K562 (cell line): ENCODE data around the gene AZGP1. TPM values are rescaled to one million over a fixed set of nuclear protein-coding genes. Genes with fewer than 3 reads are reported as not detected.

Source experiments
- ATAC-seq: fragments of 200-7000 bp; cut with Tn5 transposase; 3 replicates; pipeline ENCODE4 v1.9.1; 2020; ENCODE audit warnings: moderate library complexity
- BruUV-seq: library from RNA; stranded (reverse); fragments of 400-500 nt; replicated peaks from 2 replicates; lab custom pipeline; 2021; lab: Mats Ljungman, UMichigan
- CTCF ChIA-PET: fragments of 300-600 bp; formaldehyde crosslinking; extraction: SDS; loops from one replicate; lab custom pipeline; 2021; ENCODE audit warnings: low intra/inter-chr PET ratio; lab: Yijun Ruan, JAX
- POLR2A ChIA-PET: fragments of 300-600, 350-650 bp; sonication (Branson Sonifier 250); formaldehyde crosslinking; extraction: SDS; loops from one replicate; lab custom pipeline; 2021; ENCODE audit warnings: antibody characterized with exemption, inconsistent platforms; lab: Yijun Ruan, JAX
- DNase-seq, 4 experiments: peaks; one replicate each; pipeline versions ENCODE4 v3.0.0 to v3.0.0-alpha.2; 2011 to 2018; ENCODE audit warnings: low spot score in 3 of 4, mixed read lengths in 3 of 4; ENCODE audit errors: extremely low read depth in 1 of 4
- FAIRE-seq: peaks from 2 replicates; lab custom pipeline; 2011; peaks lifted over from hg19 to GRCh38; lab: Jason Lieb, UNC
- H2AFZ ChIP-seq: 2 replicates; pipeline ENCODE4 v1.6.0; 2011; ENCODE audit warnings: low read depth, low read length, control low read depth, inconsistent platforms
- H3K27ac ChIP-seq: fragments of 200-600 bp; 3 replicates; pipeline ENCODE4 v1.8.0; 2011; ENCODE audit warnings: low read depth, mild to moderate bottlenecking, control low read depth, inconsistent platforms, low read length, moderate library complexity, mixed read lengths; ENCODE audit errors: extremely low read depth
- H3K27me3 ChIP-seq, 2 experiments: fragments of 300-600 bp in 1 of 2; 2 replicates in 1 of 2; 3 replicates in 1 of 2; pipeline versions ENCODE4 v1.6.0 to v1.8.0; 2011; ENCODE audit warnings: inconsistent platforms in 2 of 2, low read length in 2 of 2, mild to moderate bottlenecking in 1 of 2, mixed read lengths in 1 of 2, moderate library complexity in 1 of 2; ENCODE audit not compliant: control insufficient read depth in 2 of 2, insufficient read depth in 2 of 2
- H3K36me3 ChIP-seq: fragments of 300-600 bp; 3 replicates; pipeline ENCODE4 v1.8.0; 2011; ENCODE audit warnings: mild to moderate bottlenecking, low read length, inconsistent platforms; ENCODE audit not compliant: control insufficient read depth, insufficient read depth
- H3K4me1 ChIP-seq, 2 experiments: fragments of 200-600 bp in 1 of 2; replicated peaks in 1 of 2; 2 replicates in 1 of 2; 3 replicates in 1 of 2; pipeline versions ENCODE4 v1.5.1 to v1.8.0; 2011; ENCODE audit warnings: inconsistent platforms in 2 of 2, low read length in 2 of 2, mild to moderate bottlenecking in 1 of 2, mixed read lengths in 1 of 2, moderate library complexity in 1 of 2; ENCODE audit not compliant: control insufficient read depth in 2 of 2, insufficient read depth in 2 of 2
- H3K4me2 ChIP-seq: 2 replicates; pipeline ENCODE4 v1.6.1; 2011; ENCODE audit warnings: low read length, control low read depth, inconsistent platforms, mixed read lengths; ENCODE audit not compliant: insufficient read depth
- H3K4me3 ChIP-seq: fragments of 200-600 bp; sonication (generic), shearing (Covaris generic); 2 replicates; pipeline ENCODE4 v1.5.1; 2016; ENCODE audit warnings: control low read depth, inconsistent platforms
- H3K79me2 ChIP-seq: fragments of 200-600 bp; 3 replicates; pipeline ENCODE4 v1.8.0; 2011; ENCODE audit warnings: low read length, inconsistent platforms; ENCODE audit not compliant: control insufficient read depth, insufficient read depth
- H3K9ac ChIP-seq, 2 experiments: 2 replicates each; pipeline versions ENCODE4 v1.6.0 to v1.6.1; 2011; ENCODE audit warnings: low read depth in 2 of 2, low read length in 2 of 2, control low read depth in 1 of 2, inconsistent platforms in 1 of 2, mild to moderate bottlenecking in 1 of 2, mixed read lengths in 1 of 2; ENCODE audit not compliant: insufficient read depth in 1 of 2
- H3K9me1 ChIP-seq: one replicate; pipeline ENCODE4 v1.6.0; 2011; ENCODE audit warnings: inconsistent platforms, mild to moderate bottlenecking, low read length, moderate library complexity; ENCODE audit not compliant: control insufficient read depth, insufficient read depth
- H3K9me3 ChIP-seq: replicated peaks from 2 replicates; pipeline ENCODE4 v1.5.1; 2011; ENCODE audit warnings: low read depth, low read length, inconsistent platforms; ENCODE audit not compliant: control insufficient read depth, insufficient read depth
- H4K20me1 ChIP-seq: replicated peaks from 2 replicates; pipeline ENCODE4 v1.6.1; 2011; ENCODE audit warnings: low read length, inconsistent platforms, mixed read lengths; ENCODE audit not compliant: control insufficient read depth, insufficient read depth
- CXXC5 ChIP-seq: fragments of 250-450 bp; sonication (Bioruptor Pico); IDR thresholded peaks from 2 replicates; pipeline ENCODE4 v1.8.0; 2022; ENCODE audit warnings: inconsistent platforms, mild to moderate bottlenecking, moderate library complexity
- EP400 ChIP-seq: fragments of 450-650 bp; IDR thresholded peaks from 2 replicates; pipeline ENCODE4 v1.6.1; 2017; ENCODE audit warnings: antibody characterized with exemption, mild to moderate bottlenecking, moderate library complexity
- ETV5 ChIP-seq: sonication (generic); formaldehyde crosslinking; IDR thresholded peaks from 2 replicates; pipeline ENCODE4 v1.4.0; 2020; ENCODE audit warnings: low read depth, mild to moderate bottlenecking, missing genetic modification reagents
- KLF10 ChIP-seq: fragments of 250-450 bp; sonication (Bioruptor Pico); IDR thresholded peaks from 2 replicates; pipeline ENCODE4 v1.6.1; 2021; ENCODE audit warnings: matching md5 sums
- MYNN ChIP-seq, 2 experiments: sonication (generic); formaldehyde crosslinking in 1 of 2; IDR thresholded peaks; 2 replicates each; pipeline versions ENCODE4 v1.5.0 to v1.6.1; 2016 to 2020; ENCODE audit warnings: antibody characterized with exemption in 1 of 2, missing genetic modification reagents in 1 of 2
- POLR2B ChIP-seq: fragments of 450-650 bp; IDR thresholded peaks from 2 replicates; pipeline ENCODE4 v1.6.1; 2018; ENCODE audit warnings: low read depth; ENCODE audit not compliant: partially characterized antibody
- SMARCC2 ChIP-seq: fragments of 450-650 bp; IDR thresholded peaks from 2 replicates; pipeline ENCODE4 v1.6.1; 2017; ENCODE audit warnings: antibody characterized with exemption, moderate library complexity, mild to moderate bottlenecking, low read depth
- WHSC1 ChIP-seq: IDR thresholded peaks from one replicate; pipeline ENCODE4 v1.6.1; 2012; ENCODE audit warnings: low read length, control low read depth, inconsistent platforms
- ZBTB1 ChIP-seq: sonication (generic); formaldehyde crosslinking; IDR thresholded peaks from 2 replicates; pipeline ENCODE4 v1.8.1; 2023; ENCODE audit warnings: missing genetic modification reagents, low read depth, mild to moderate bottlenecking, borderline replicate concordance
- ZNF76 ChIP-seq: fragments of 250-450 bp; sonication (Bioruptor Pico); IDR thresholded peaks from 2 replicates; pipeline ENCODE4 v1.4.0; 2020; ENCODE audit warnings: mild to moderate bottlenecking, moderate library complexity, borderline replicate concordance
- WGBS: fragments of 100-300 bp; shearing (Covaris generic); methylation state at CpG from one replicate; pipeline ENCODE4 v1.1.6; 2016; ENCODE audit warnings: low coverage, mixed read lengths; ENCODE audit not compliant: insufficient coverage; ENCODE audit errors: missing lambda C conversion rate; 5-methylcytosine and 5-hydroxymethylcytosine counted together
- in situ Hi-C: fragments of 300-500 bp; cut with MboI; formaldehyde crosslinking; loops from 4 replicates; pipeline ENCODE4 v1.15.0; 2018; ENCODE audit warnings: inconsistent platforms, mixed read lengths
- intact Hi-C: fragments of 100-400 bp; cut with micrococcal nuclease; formaldehyde crosslinking; loops from 2 replicates; pipeline ENCODE4 v1.14.2; 2022
- polyA plus RNA-seq, 8 experiments: library from polyadenylated mRNA; depleted of rRNA in 4 of 8; stranded (reverse) in 5 of 8; unstranded in 3 of 8; fragments of >200 nt; fragmentation: Nextera tagmentation in 2 of 8; fragmentation: Illumina TruSeq in 1 of 8; extraction: Ambion mirVana in 2 of 8; extraction: Trizol in 1 of 8; gene quantifications; 2 replicates each; pipeline versions ENCODE4 v1.2.1 to v1.2.3, GENCODE V29; 2011 to 2014; ENCODE audit warnings: inconsistent platforms in 1 of 8, missing spikeins in 1 of 8
- total RNA-seq, 7 experiments: library from RNA; depleted of rRNA in 6 of 7; stranded (reverse); fragments of >200 nt in 6 of 7; fragmentation: Illumina TruSeq in 2 of 7; extraction: Trizol in 2 of 7; gene quantifications; 2 replicates each; pipeline versions ENCODE4 v1.2.1 to v1.2.3, GENCODE V29; 2011 to 2021; ENCODE audit warnings: low replicate concordance in 1 of 7

AZGP1 gene
- total and polyA plus RNA-seq, 9 of the 15 experiments (the other 6 are each of a cell fraction or from before 2014, with no cell fraction given), result 0.18 to 0.53 TPM; not detected in 7

GRCh38 chr7:100019908-100020307 lies 44.1 kb upstream of the AZGP1 start:
- Histone ChIP-seq H3K27me3 (no peaks in the 10 kb centered on the region), H3K4me1 (peaks cover 9 to 12% of the 10 kb centered on the region in 2 experiments; a peak in 3 of 5 replicates), H3K9me3 (no peaks in the 10 kb centered on the region), H4K20me1 (peaks cover 17% of the 10 kb centered on the region), H3K27ac (no peak overlapping the region), H3K9ac (no peak overlapping the region), H3K4me2 (no peak overlapping the region), H3K9me1 (no peaks in the 10 kb centered on the region), H3K4me3 (no peak overlapping the region), H3K36me3 (peaks cover 58% of the 10 kb centered on the region), H3K79me2 (peaks cover 69% of the 10 kb centered on the region), H2AFZ (no peak overlapping the region)
- no peak for TF ChIP-seq ZNF76
- no peak for TF ChIP-seq SMARCC2
- TF ChIP-seq ETV5 (CRISPR knock-in tag), result no peak
- no peak for TF ChIP-seq WHSC1
- no peak for TF ChIP-seq ZBTB1 (CRISPR knock-in tag)
- no peak for TF ChIP-seq EP400
- TF ChIP-seq KLF10 (CRISPR knock-in tag), result no peak
- peak; percentile 34; the same call in 1 of the 2 replicates for TF ChIP-seq MYNN (IDR thresholded peaks at IDR 0.05)
- no peak for TF ChIP-seq MYNN (CRISPR knock-in tag; IDR thresholded peaks at IDR 0.05)
- TF ChIP-seq POLR2B, result peak; percentile 12
- no peak for TF ChIP-seq CXXC5 (CRISPR knock-in tag)
- DNase-seq (no peak), ATAC-seq (no peak), FAIRE-seq (no peak)
- in situ Hi-C loops (no loop called here), intact Hi-C loops (no loop called here)
- no TSS peak for BruUV-seq
- ChIA-PET CTCF (no interaction called here), POLR2A (interaction anchor here (0.6 to 3.2 kb wide), 4 partner anchors 10 to 1029 kb away, joined by 3 to 13 read pairs (median 4); partner anchors contain the start of gene ZSCAN25)
- 50% methylated on average over 7 of the region's 7 CpGs for WGBS
